IMR-90 (cell line): Measurements from ENCODE around the gene BGN. TPM values are rescaled to one million over a fixed set of nuclear protein-coding genes. Genes with fewer than 3 reads are reported as not detected.

Source experiments
- ATAC-seq: fragments of 200-7000 bp; cut with Tn5 transposase; 2 replicates; pipeline ENCODE4 v1.9.1; 2020; ENCODE audit warnings: low read depth, mild to moderate bottlenecking, moderate library complexity
- BruUV-seq: library from RNA; stranded (reverse); fragments of 400-500 nt; replicated peaks from 2 replicates; lab custom pipeline; 2021; lab: Mats Ljungman, UMichigan
- CTCF ChIA-PET: fragments of 300-600 bp; formaldehyde crosslinking; extraction: SDS; loops from one replicate; lab custom pipeline; 2021; ENCODE audit warnings: antibody characterized with exemption; lab: Yijun Ruan, JAX
- POLR2A ChIA-PET: fragments of 300-600 bp; sonication (Branson Sonifier 250); formaldehyde crosslinking; loops from one replicate; lab custom pipeline; 2022; ENCODE audit warnings: antibody characterized with exemption; ENCODE audit not compliant: unreplicated experiment; lab: Charles Lee
- DNase-seq: peaks from one replicate; pipeline ENCODE4 v3.0.0; 2013
- H2AFZ ChIP-seq: replicated peaks from 2 replicates; pipeline ENCODE3; 2013; ENCODE audit warnings: low read length, mild to moderate bottlenecking; ENCODE audit not compliant: poor library complexity
- H2AK5ac ChIP-seq: 2 replicates; pipeline ENCODE4 v1.6.1; 2013; ENCODE audit warnings: low read depth, low read length, inconsistent platforms
- H2AK9ac ChIP-seq: replicated peaks from 2 replicates; pipeline ENCODE3; 2013; ENCODE audit warnings: mild to moderate bottlenecking, low read depth, low read length, moderate library complexity; ENCODE audit not compliant: poor library complexity
- H2BK120ac ChIP-seq: 2 replicates; pipeline ENCODE4 v1.6.1; 2013; ENCODE audit warnings: low read depth, low read length, inconsistent platforms
- H2BK15ac ChIP-seq: 3 replicates; pipeline ENCODE4 v1.6.1; 2013; ENCODE audit warnings: low read depth, low read length, inconsistent platforms
- H2BK20ac ChIP-seq: 2 replicates; pipeline ENCODE4 v1.6.1; 2013; ENCODE audit warnings: low read depth, mild to moderate bottlenecking, inconsistent platforms, low read length, moderate library complexity
- H2BK5ac ChIP-seq: 2 replicates; pipeline ENCODE4 v1.6.1; 2013; ENCODE audit warnings: mild to moderate bottlenecking, low read depth, low read length, inconsistent platforms; ENCODE audit not compliant: poor library complexity, severe bottlenecking
- H3K14ac ChIP-seq: replicated peaks from 2 replicates; pipeline ENCODE4 v1.6.1; 2013; ENCODE audit warnings: low read depth, low read length, inconsistent platforms
- H3K18ac ChIP-seq: 2 replicates; pipeline ENCODE4 v1.6.1; 2013; ENCODE audit warnings: low read depth, low read length, control low read depth
- H3K23ac ChIP-seq: 2 replicates; pipeline ENCODE4 v1.6.1; 2013; ENCODE audit warnings: low read depth, low read length, inconsistent platforms
- H3K27ac ChIP-seq: 2 replicates; pipeline ENCODE4 v1.5.1; 2013; ENCODE audit warnings: mild to moderate bottlenecking, control low read depth, low read length; ENCODE audit not compliant: insufficient read depth
- H3K27me3 ChIP-seq: 2 replicates; pipeline ENCODE4 v1.6.1; 2013; ENCODE audit warnings: low read length; ENCODE audit not compliant: control insufficient read depth, insufficient read depth
- H3K36me3 ChIP-seq: 2 replicates; pipeline ENCODE4 v1.6.1; 2013; ENCODE audit warnings: low read length, mixed read lengths; ENCODE audit not compliant: control insufficient read depth, insufficient read depth
- H3K4ac ChIP-seq: 2 replicates; pipeline ENCODE4 v1.6.1; 2013; ENCODE audit warnings: low read depth, low read length, inconsistent platforms
- H3K4me1 ChIP-seq: 2 replicates; pipeline ENCODE4 v1.6.1; 2013; ENCODE audit warnings: low read length, mixed read lengths; ENCODE audit not compliant: control insufficient read depth, insufficient read depth
- H3K4me2 ChIP-seq: 2 replicates; pipeline ENCODE4 v1.6.1; 2013; ENCODE audit warnings: low read depth, mild to moderate bottlenecking, control low read depth, low read length, moderate library complexity
- H3K4me3 ChIP-seq: 2 replicates; pipeline ENCODE4 v1.5.1; 2013; ENCODE audit warnings: low read depth, mild to moderate bottlenecking, control low read depth, low read length, moderate library complexity; ENCODE audit not compliant: insufficient read depth
- H3K56ac ChIP-seq: 2 replicates; pipeline ENCODE4 v1.6.1; 2013; ENCODE audit warnings: low read length, inconsistent platforms; ENCODE audit not compliant: insufficient read depth; ENCODE audit errors: extremely low read depth
- H3K79me1 ChIP-seq, 2 experiments: 2 replicates each; pipeline ENCODE4 v1.6.1; 2013; ENCODE audit warnings: low read length in 2 of 2, inconsistent platforms in 1 of 2, low read depth in 1 of 2
- H3K9ac ChIP-seq: 2 replicates; pipeline ENCODE4 v1.6.1; 2013; ENCODE audit warnings: low read depth, low read length, control low read depth
- H3K9me1 ChIP-seq: 2 replicates; pipeline ENCODE4 v1.6.1; 2013; ENCODE audit warnings: low read length, inconsistent platforms; ENCODE audit not compliant: insufficient read depth
- H3K9me3 ChIP-seq: 2 replicates; pipeline ENCODE4 v1.6.1; 2013; ENCODE audit warnings: low read length; ENCODE audit not compliant: control insufficient read depth, insufficient read depth
- H4K20me1 ChIP-seq: 2 replicates; pipeline ENCODE4 v1.6.1; 2013; ENCODE audit warnings: low read length, inconsistent platforms; ENCODE audit not compliant: insufficient read depth
- H4K5ac ChIP-seq: 2 replicates; pipeline ENCODE4 v1.6.1; 2013; ENCODE audit warnings: mild to moderate bottlenecking, low read depth, low read length, control low read depth
- H4K8ac ChIP-seq, 2 experiments: 2 replicates each; pipeline ENCODE4 v1.6.1; 2013; ENCODE audit warnings: low read depth in 2 of 2, low read length in 2 of 2, control low read depth in 1 of 2, inconsistent platforms in 1 of 2
- H4K91ac ChIP-seq: 2 replicates; pipeline ENCODE4 v1.6.1; 2013; ENCODE audit warnings: low read depth, low read length, inconsistent platforms; ENCODE audit not compliant: insufficient read depth
- CEBPB ChIP-seq: IDR thresholded peaks from 2 replicates; pipeline ENCODE4 v1.6.1; 2012; ENCODE audit warnings: low read depth, low read length, improper control_type of control experiment
- MAZ ChIP-seq: IDR thresholded peaks from 2 replicates; pipeline ENCODE4 v1.6.1; 2012; ENCODE audit warnings: low read depth, mild to moderate bottlenecking, low read length, improper control_type of control experiment, moderate library complexity, borderline replicate concordance
- RAD21 ChIP-seq: IDR thresholded peaks from 2 replicates; pipeline ENCODE4 v1.6.1; 2012; ENCODE audit warnings: low read length, improper control_type of control experiment
- RCOR1 ChIP-seq: IDR thresholded peaks from 2 replicates; pipeline ENCODE4 v1.6.1; 2012; ENCODE audit warnings: mild to moderate bottlenecking, low read length, improper control_type of control experiment; ENCODE audit not compliant: insufficient replicate concordance
- whole genome bisulfite sequencing, 2 experiments: methylation state at CpG; one replicate each; pipeline versions ENCODE4 v1.1.5 to v1.1.7; 2013; ENCODE audit warnings: missing lambda C conversion rate in 2 of 2; ENCODE audit not compliant: insufficient read length in 1 of 2; ENCODE audit errors: extremely low coverage in 2 of 2; 5-methylcytosine and 5-hydroxymethylcytosine counted together
- dilution Hi-C: fragments of 300-500 bp; cut with HindIII; formaldehyde crosslinking; loops from one replicate; pipeline ENCODE4 v1.14.3; 2018; ENCODE audit warnings: low sequenced_read_pairs; ENCODE audit not compliant: unreplicated experiment
- in situ Hi-C: fragments of 300-500 bp; cut with MboI; formaldehyde crosslinking; loops from 3 replicates; pipeline ENCODE4 v1.14.3; 2019; ENCODE audit warnings: low sequenced_read_pairs, inconsistent platforms, mixed read lengths
- intact Hi-C: fragments of 100-400 bp; cut with micrococcal nuclease; formaldehyde crosslinking; loops from 2 replicates; pipeline ENCODE4 v1.10.0; 2022
- polyA plus RNA-seq, 3 experiments: library from polyadenylated mRNA; depleted of rRNA; stranded (reverse); fragments of >200 nt; gene quantifications; 2 replicates each; pipeline ENCODE4 v1.2.3, GENCODE V29; 2012; ENCODE audit warnings: low replicate concordance in 1 of 3
- total RNA-seq: library from RNA; depleted of rRNA; stranded (reverse); fragments of >200 nt; gene quantifications from 2 replicates; pipeline ENCODE4 v1.2.3, GENCODE V29; 2012

Gene BGN
- total and polyA plus RNA-seq, 2 of the 4 experiments (the other 2 are of a cell fraction) = 11.3 to 298 TPM

GRCh38 chrX:153533091-153533490 lies 38.3 kb downstream of the BGN start:
- intact Hi-C loops = no loop called here
- 80% methylated on average over 7 of the region's 15 CpGs; no CpG with 5 or more reads in 1 of the 2 experiments for WGBS, 2 experiments

More at GRCh38 chrX:153533091-153533490, 38.3 kb downstream of the BGN start:
- no peak overlapping the region for H2BK20ac ChIP-seq
- CTCF ChIA-PET = no interaction called here
- H4K5ac ChIP-seq = no peak overlapping the region
- H3K4me2 ChIP-seq = no peak overlapping the region
- POLR2A ChIA-PET = no interaction called here
- in situ Hi-C loops = no loop called here
- H3K9me1 ChIP-seq = no peaks in the 10 kb centered on the region
- no peaks in the 10 kb centered on the region for H4K20me1 ChIP-seq
- no peaks in the 10 kb centered on the region for H3K79me1 ChIP-seq
- no peak overlapping the region for H2AK9ac ChIP-seq
- ATAC-seq = no peak
- TF ChIP-seq MAZ (no peak), CEBPB (no peak), RCOR1 (no peak), RAD21 (no peak)
- no peak overlapping the region for H4K91ac ChIP-seq
- dilution Hi-C loops = no loop called here
- no peaks in the 10 kb centered on the region for H3K36me3 ChIP-seq
- no peak overlapping the region for H2BK5ac ChIP-seq
- DNase-seq = no peak
- H3K18ac ChIP-seq = no peak overlapping the region
- no peak overlapping the region for H3K27ac ChIP-seq
- no peak overlapping the region for H2AFZ ChIP-seq
- no peak overlapping the region for H3K4me3 ChIP-seq
- no peak overlapping the region for H3K23ac ChIP-seq
- no peaks in the 10 kb centered on the region for H3K4me1 ChIP-seq
- H3K14ac ChIP-seq = no peak overlapping the region
- H3K4ac ChIP-seq = no peak overlapping the region
- no peak overlapping the region for H4K8ac ChIP-seq
- no peak overlapping the region for H3K56ac ChIP-seq
- H3K9ac ChIP-seq = no peak overlapping the region
- no peaks in the 10 kb centered on the region; the same call in 1 of the 2 replicates for H3K9me3 ChIP-seq
- BruUV-seq = no TSS peak
- H2AK5ac ChIP-seq = no peak overlapping the region
- H2BK15ac ChIP-seq = no peak overlapping the region
- H3K27me3 ChIP-seq = peaks cover 17% of the 10 kb centered on the region; the same call in 1 of the 2 replicates
- no peak overlapping the region for H2BK120ac ChIP-seq
